ENCODE data around the gene FLT4. TPM values are rescaled to one million over a fixed set of nuclear protein-coding genes. Genes with fewer than 3 reads are reported as not detected.
A peak's percentile ranks its signal among the peaks of the same experiment; 100 is the strongest.

Gene FLT4
- total and polyA plus RNA-seq, 5 donors: 2.0 to 4.8 (median 3.3) TPM

DNA sequence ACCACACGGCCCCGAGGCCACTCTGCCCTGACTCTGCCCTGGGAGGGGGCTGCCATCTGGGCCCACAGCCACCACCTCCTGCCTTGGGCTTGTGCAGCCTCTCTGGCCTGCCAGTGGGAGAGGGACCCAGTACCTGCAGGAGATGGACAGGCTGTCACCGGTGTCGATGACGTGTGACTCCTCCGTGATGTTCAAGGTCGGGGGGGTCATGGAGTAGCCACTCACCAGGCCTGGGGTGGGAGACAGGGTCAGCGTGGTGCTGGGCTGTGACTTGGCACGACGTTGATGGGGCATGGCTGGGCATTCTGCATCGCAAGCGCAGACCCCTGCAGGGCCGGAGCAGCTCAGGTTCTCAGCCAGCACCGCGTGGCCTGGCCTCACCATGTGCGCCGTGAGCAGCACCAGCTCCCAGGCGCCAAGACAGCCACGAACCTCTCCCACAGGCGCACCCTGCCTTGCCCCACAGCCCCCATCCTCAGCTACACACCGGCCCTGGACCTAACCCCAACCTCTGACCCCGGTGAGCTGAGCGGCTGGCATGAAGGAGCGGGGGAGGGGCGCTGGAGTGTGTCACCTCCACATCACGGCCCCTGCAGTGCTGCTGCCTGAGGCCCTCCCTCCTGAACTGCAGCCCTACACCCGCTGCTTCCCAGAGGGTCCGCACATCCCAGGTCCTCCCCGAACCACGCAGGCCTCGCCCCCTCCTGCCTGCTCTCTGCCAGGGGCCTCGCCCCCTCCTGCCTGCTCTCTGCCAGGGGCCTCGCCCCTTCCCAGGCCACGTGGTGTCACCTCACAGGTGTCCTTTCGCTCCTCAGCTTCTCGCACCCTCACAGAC, 17.6 kb downstream of the FLT4 start:
- Histone ChIP-seq H3K27me3 (ENCODE audit: control insufficient read depth, insufficient read depth) (no peaks in the 10 kb centered on the region), H3K4me1 (ENCODE audit: control insufficient read depth, insufficient read depth, low read length) (no peaks in the 10 kb centered on the region), H3K27ac (ENCODE audit: low read length) (no peak overlapping the region), H3K4me3 (ENCODE audit: low read length) (no peak overlapping the region), H3K9me3 (ENCODE audit: control insufficient read depth, low read length) (no peaks in the 10 kb centered on the region)
- peak in 1 of 3 donors; percentile 34 for DNase-seq
- intact Hi-C loops (cut with DNase I): no loop called here
- WGBS: 74% methylated on average over 36 of the region's 36 CpGs
- no peak for ATAC-seq

- no peaks in the 10 kb centered on the region for H3K27me3 ChIP-seq (ENCODE audit: control insufficient read depth, insufficient read depth)
- ATAC-seq (no peak), DNase-seq (peak in 2 of 3 donors; percentile 46 to 57)
- no peak overlapping the region for H3K4me3 ChIP-seq (ENCODE audit: low read length)
- no peaks in the 10 kb centered on the region for H3K9me3 ChIP-seq (ENCODE audit: control insufficient read depth, low read length)
- intact Hi-C loops (cut with DNase I): no loop called here
- H3K4me1 ChIP-seq (ENCODE audit: control insufficient read depth, insufficient read depth, low read length): no peaks in the 10 kb centered on the region
- no peak overlapping the region for H3K27ac ChIP-seq (ENCODE audit: low read length)
- WGBS: 89% methylated on average over 22 of the region's 22 CpGs
These were observed 19.0 kb downstream of the FLT4 start for GRCh38 chr5:180630426-180630825.

DNA sequence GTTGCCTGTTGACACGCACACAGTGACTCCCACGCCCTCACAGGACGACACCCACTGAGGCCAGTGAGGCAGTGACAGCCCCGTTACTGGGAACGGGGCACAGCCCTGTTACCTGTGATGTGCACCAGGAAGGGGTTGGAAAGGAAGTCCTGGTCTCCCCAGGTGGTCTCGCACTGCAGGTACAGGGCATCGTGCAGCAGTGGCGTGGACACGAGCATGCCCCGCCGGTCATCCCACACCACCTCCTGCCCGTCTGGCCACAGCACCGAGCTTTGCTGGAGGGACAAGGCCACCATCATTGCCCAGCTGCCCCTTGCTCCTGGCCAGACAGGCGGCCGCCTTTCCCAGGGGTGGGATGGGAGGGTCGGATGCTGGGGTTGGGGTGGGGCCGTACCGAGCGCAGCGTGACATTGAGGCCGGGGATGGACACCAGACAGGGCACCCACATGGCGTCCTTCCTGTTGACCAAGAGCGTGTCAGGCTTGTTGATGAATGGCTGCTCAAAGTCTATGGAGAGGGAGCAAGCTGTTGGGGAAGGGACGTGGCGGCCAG, 19.5 kb downstream of the FLT4 start:
- H3K27ac ChIP-seq (ENCODE audit: low read length): no peak overlapping the region
- no peaks in the 10 kb centered on the region for H3K9me3 ChIP-seq (ENCODE audit: control insufficient read depth, low read length)
- DNase-seq: peak in 2 of 3 donors; percentile 4 to 42
- WGBS: 89% methylated on average over 25 of the region's 25 CpGs
- H3K4me1 ChIP-seq (ENCODE audit: control insufficient read depth, insufficient read depth, low read length): no peaks in the 10 kb centered on the region
- H3K4me3 ChIP-seq (ENCODE audit: low read length): no peak overlapping the region
- H3K27me3 ChIP-seq (ENCODE audit: control insufficient read depth, insufficient read depth): no peaks in the 10 kb centered on the region
- intact Hi-C loops (cut with DNase I): no loop called here
- no peak for ATAC-seq

- intact Hi-C loops (cut with DNase I): no loop called here
- Histone ChIP-seq H3K27me3 (ENCODE audit: control insufficient read depth, insufficient read depth) (no peaks in the 10 kb centered on the region), H3K9me3 (ENCODE audit: control insufficient read depth, low read length) (no peaks in the 10 kb centered on the region), H3K4me1 (ENCODE audit: control insufficient read depth, insufficient read depth, low read length) (no peaks in the 10 kb centered on the region), H3K4me3 (ENCODE audit: low read length) (no peak overlapping the region), H3K27ac (ENCODE audit: low read length) (no peak overlapping the region)
- no peak for ATAC-seq
- DNase-seq: peak in 1 of 3 donors; percentile 45
- 87% methylated on average over 44 of the region's 44 CpGs for WGBS
These were observed 20.3 kb downstream of the FLT4 start for GRCh38 chr5:180628827-180629750.

DNA sequence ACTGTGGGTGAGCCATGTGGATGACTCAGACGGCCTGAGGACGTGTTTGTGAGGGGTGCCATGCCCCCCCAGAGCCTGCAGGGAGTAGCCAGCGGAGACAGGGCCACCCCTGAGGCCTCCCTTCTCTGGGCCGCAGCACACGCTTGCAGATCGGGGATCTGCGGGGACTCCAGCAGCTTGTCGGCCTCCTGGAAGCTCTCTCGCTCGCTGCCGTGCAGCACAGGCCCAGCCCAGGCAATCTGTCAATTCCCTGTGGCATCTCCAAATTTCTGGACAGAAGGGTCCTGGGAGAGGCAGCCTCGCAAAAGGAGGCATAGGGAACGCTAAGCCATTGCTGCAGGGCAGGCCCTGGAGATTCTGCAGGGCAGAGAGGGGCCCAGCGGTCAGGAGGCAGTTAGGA, 21.2 kb downstream of the FLT4 start:
- Histone ChIP-seq H3K9me3 (ENCODE audit: control insufficient read depth, low read length) (no peaks in the 10 kb centered on the region), H3K27ac (ENCODE audit: low read length) (no peak overlapping the region), H3K27me3 (ENCODE audit: control insufficient read depth, insufficient read depth) (no peaks in the 10 kb centered on the region), H3K4me3 (ENCODE audit: low read length) (no peak overlapping the region), H3K4me1 (ENCODE audit: control insufficient read depth, insufficient read depth, low read length) (no peaks in the 10 kb centered on the region)
- ATAC-seq (no peak), DNase-seq (no peak)
- WGBS: 82% methylated on average over 14 of the region's 14 CpGs
- intact Hi-C loops (cut with DNase I): no loop called here

- intact Hi-C loops (cut with DNase I): no loop called here
- ATAC-seq (no peak), DNase-seq (peak in 2 of 3 donors; percentile 20 to 24)
- H3K4me1 ChIP-seq (ENCODE audit: control insufficient read depth, insufficient read depth, low read length): no peaks in the 10 kb centered on the region
- no peak overlapping the region for H3K4me3 ChIP-seq (ENCODE audit: low read length)
- H3K27me3 ChIP-seq (ENCODE audit: control insufficient read depth, insufficient read depth): no peaks in the 10 kb centered on the region
- no peak overlapping the region for H3K27ac ChIP-seq (ENCODE audit: low read length)
- H3K9me3 ChIP-seq (ENCODE audit: control insufficient read depth, low read length): no peaks in the 10 kb centered on the region
- 89% methylated on average over 12 of the region's 12 CpGs for WGBS
These were observed 21.8 kb downstream of the FLT4 start for GRCh38 chr5:180627386-180628120.

GRCh38 chr5:180626661-180627385, 22.6 kb downstream of the FLT4 start:
- DNase-seq: peak in 2 of 3 donors; percentile 27 to 48
- Histone ChIP-seq H3K27me3 (ENCODE audit: control insufficient read depth, insufficient read depth) (no peaks in the 10 kb centered on the region), H3K4me1 (ENCODE audit: control insufficient read depth, insufficient read depth, low read length) (no peaks in the 10 kb centered on the region), H3K4me3 (ENCODE audit: low read length) (no peak overlapping the region), H3K9me3 (ENCODE audit: control insufficient read depth, low read length) (no peaks in the 10 kb centered on the region), H3K27ac (ENCODE audit: low read length) (no peak overlapping the region)
- intact Hi-C loops (cut with DNase I): no loop called here
- ATAC-seq: no peak
- 81% methylated on average over 15 of the region's 15 CpGs for WGBS

DNA sequence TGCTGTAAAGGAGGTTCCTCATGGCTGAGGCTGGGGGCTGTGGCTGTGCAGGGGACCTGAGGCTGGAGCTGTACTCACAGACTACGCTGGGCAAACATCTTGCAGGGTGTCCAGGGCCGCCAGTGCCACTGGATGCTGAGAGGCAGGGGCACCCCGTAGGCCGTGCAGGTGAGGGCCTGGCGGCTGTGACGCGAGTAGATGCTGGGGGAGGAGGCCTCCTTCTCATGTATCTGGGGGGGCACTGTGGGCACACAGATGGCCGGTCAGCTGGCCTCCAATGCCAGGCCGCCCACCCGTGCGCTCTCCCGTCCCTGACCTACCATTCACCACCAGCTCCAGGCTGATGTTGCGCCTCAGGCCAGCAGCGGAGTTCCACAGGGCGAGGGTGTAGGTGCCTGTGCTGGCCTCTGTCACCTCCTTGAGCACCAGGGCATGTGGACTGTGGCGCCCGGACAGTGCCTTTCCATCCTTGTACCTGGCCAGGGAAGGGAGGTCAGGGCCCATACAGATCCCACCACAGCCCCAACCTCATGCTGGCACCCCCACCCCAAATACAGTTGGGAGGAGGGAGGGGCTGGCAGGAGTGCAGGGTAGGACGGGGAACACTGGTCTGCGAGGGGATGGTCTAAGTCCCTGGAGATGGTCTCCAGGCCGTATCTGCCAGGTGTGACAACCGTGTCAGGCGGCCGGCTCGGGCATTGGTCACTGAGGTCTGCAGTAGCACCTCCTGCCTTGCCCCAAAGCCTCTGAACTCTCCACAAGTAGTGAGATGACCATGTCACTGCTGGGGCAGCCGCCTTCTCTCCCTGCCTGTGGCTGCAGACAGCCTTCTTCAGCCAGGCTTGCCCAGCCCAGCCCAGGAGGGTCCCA, 23.4 kb downstream of the FLT4 start:
- 89% methylated on average over 25 of the region's 25 CpGs for WGBS
- ATAC-seq (no peak), DNase-seq (peak in 2 of 3 donors; percentile 28 to 52)
- no peaks in the 10 kb centered on the region for H3K4me1 ChIP-seq (ENCODE audit: control insufficient read depth, insufficient read depth, low read length)
- H3K9me3 ChIP-seq (ENCODE audit: control insufficient read depth, low read length): no peaks in the 10 kb centered on the region
- H3K27me3 ChIP-seq (ENCODE audit: control insufficient read depth, insufficient read depth): no peaks in the 10 kb centered on the region
- no peak overlapping the region for H3K27ac ChIP-seq (ENCODE audit: low read length)
- no peak overlapping the region for H3K4me3 ChIP-seq (ENCODE audit: low read length)
- intact Hi-C loops (cut with DNase I): no loop called here

DNA sequence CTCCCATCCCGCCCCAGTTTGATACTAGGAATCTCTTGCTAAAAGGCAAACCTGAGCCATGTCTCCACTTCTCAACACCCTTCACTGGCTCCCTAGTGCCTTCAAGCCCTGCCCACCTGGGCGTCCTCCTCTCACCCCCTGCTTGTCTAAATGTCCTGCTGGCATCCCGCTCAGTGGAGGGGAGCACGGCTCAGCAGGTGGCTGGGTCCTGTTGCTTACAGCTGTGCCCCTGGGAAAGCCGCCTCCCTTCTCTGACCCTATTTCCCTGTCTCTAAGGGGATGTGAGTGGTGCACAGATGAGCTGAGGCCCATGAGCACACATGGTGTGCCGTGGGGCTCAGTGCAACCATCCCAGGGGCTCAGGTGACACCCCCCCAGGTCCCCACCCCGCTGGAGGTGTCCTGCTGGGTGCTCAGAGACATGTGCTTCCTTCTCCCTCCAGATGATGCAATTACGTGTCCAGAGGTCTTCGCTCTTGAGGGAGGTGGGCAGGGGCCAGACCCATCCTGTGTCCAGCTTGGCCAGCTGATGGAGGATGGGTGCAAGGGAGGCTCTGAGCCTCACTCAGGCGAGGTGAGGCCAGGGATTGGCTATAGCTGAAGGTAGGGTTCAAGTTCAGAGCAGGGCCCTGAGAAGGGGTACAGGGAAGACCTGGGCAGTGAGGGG, 24.1 kb downstream of the FLT4 start:
- no peaks in the 10 kb centered on the region for H3K27me3 ChIP-seq (ENCODE audit: control insufficient read depth, insufficient read depth)
- WGBS: 84% methylated on average over 10 of the region's 10 CpGs
- no peak overlapping the region for H3K27ac ChIP-seq (ENCODE audit: low read length)
- H3K4me1 ChIP-seq (ENCODE audit: control insufficient read depth, insufficient read depth, low read length): no peaks in the 10 kb centered on the region
- no peaks in the 10 kb centered on the region for H3K9me3 ChIP-seq (ENCODE audit: control insufficient read depth, low read length)
- intact Hi-C loops (cut with DNase I): no loop called here
- no peak overlapping the region for H3K4me3 ChIP-seq (ENCODE audit: low read length)
- no peak for ATAC-seq
- peak in 2 of 3 donors; percentile 22 to 25 for DNase-seq

All from right cardiac atrium (tissue), 5 donors.